GM10248 (cell line): ENCODE results near the gene SGMS1.

Experiments
- CTCF ChIA-PET: fragments of 300-600 bp; sonication (Branson Sonifier 250); formaldehyde crosslinking; extraction: SDS; loops from one replicate; lab custom pipeline; 2021; ENCODE audit warnings: antibody characterized with exemption; lab: Yijun Ruan, JAX
- POLR2A ChIA-PET: fragments of 350-650 bp; sonication (Branson Sonifier 250); formaldehyde crosslinking; extraction: SDS; loops from one replicate; lab custom pipeline; 2020; ENCODE audit warnings: antibody characterized with exemption; lab: Yijun Ruan, JAX
- DNase-seq: peaks from one replicate; pipeline ENCODE4 v3.0.0; 2012; ENCODE audit errors: extremely low spot score
- TF ChIP-seq, protein P1 (sequence below): IDR thresholded peaks from 2 replicates; pipeline ENCODE4 v1.5.1; 2012; ENCODE audit warnings: mild to moderate bottlenecking, low read depth; ENCODE audit errors: extremely low read depth, missing control alignments, control extremely low read depth

The SGMS1 gene

DNA sequence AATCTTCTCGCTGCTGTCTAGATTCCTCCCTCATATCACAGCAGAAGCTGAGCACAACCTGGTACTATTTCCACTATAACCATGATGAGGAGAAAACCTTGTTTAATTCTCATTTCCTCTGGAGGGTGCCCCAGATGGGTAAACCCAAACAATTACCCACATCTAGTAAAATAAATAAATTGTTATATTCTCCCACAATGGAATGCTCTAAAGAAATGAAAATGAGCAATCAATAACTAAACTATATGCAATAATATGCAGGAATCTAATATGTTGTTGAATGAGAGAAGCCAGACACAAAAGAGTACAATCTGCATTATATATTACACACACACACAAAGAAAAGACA is 37.0 kb downstream of the SGMS1 start:
- TF ChIP-seq, protein P1, sequence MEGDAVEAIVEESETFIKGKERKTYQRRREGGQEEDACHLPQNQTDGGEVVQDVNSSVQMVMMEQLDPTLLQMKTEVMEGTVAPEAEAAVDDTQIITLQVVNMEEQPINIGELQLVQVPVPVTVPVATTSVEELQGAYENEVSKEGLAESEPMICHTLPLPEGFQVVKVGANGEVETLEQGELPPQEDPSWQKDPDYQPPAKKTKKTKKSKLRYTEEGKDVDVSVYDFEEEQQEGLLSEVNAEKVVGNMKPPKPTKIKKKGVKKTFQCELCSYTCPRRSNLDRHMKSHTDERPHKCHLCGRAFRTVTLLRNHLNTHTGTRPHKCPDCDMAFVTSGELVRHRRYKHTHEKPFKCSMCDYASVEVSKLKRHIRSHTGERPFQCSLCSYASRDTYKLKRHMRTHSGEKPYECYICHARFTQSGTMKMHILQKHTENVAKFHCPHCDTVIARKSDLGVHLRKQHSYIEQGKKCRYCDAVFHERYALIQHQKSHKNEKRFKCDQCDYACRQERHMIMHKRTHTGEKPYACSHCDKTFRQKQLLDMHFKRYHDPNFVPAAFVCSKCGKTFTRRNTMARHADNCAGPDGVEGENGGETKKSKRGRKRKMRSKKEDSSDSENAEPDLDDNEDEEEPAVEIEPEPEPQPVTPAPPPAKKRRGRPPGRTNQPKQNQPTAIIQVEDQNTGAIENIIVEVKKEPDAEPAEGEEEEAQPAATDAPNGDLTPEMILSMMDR = no peak
- POLR2A ChIA-PET = no interaction called here
- DNase-seq = no peak
- CTCF ChIA-PET = interaction anchor here (5.7 kb wide), 1 partner anchor 10 kb away, joined by 24 read pairs; no protein-coding TSS in a partner anchor

DNA sequence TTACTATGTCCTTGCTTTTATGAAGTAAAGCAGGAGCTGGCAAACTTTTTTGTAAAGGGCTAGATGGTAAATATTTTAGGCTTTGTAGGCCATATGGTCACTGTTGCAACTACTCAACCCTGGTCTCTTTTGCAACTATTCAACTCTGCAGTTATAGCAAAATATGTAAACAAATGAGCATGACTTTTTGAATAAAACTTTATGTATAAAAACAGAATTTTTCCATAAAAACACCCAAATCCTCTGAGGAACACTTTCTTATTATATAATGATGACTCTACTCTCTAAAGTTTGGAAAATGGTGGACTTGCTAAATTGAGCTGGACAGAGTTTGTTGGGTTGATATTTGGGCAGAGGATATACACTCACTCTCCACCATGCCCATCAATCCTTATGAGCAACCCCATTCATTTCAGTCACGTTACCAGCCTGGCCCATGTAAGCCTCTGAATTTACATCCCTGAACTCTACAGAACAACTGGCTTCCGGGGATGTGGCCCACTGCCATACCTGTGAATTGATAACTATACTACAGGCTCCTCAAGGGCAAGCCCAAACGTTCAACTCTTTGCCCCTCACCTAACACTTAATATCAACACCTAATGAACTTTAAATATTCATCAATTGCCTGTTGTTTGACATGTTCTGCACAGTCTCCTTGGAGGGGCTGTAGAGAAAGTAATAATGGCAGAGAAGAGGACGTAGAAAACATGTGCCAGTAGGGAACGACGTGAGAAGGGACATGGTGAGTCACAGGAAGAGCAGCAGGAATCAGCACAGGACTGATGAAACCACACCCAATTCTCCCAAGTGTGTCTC is 37.6 kb downstream of the SGMS1 start:
- ChIA-PET POLR2A (no interaction called here), CTCF (interaction anchor here (0.9 to 1.3 kb wide), 3 partner anchors 10 to 28 kb away, joined by 3 to 4 read pairs (median 4); no protein-coding TSS in a partner anchor)
- TF ChIP-seq, protein P1 = no peak
- no peak for DNase-seq

DNA sequence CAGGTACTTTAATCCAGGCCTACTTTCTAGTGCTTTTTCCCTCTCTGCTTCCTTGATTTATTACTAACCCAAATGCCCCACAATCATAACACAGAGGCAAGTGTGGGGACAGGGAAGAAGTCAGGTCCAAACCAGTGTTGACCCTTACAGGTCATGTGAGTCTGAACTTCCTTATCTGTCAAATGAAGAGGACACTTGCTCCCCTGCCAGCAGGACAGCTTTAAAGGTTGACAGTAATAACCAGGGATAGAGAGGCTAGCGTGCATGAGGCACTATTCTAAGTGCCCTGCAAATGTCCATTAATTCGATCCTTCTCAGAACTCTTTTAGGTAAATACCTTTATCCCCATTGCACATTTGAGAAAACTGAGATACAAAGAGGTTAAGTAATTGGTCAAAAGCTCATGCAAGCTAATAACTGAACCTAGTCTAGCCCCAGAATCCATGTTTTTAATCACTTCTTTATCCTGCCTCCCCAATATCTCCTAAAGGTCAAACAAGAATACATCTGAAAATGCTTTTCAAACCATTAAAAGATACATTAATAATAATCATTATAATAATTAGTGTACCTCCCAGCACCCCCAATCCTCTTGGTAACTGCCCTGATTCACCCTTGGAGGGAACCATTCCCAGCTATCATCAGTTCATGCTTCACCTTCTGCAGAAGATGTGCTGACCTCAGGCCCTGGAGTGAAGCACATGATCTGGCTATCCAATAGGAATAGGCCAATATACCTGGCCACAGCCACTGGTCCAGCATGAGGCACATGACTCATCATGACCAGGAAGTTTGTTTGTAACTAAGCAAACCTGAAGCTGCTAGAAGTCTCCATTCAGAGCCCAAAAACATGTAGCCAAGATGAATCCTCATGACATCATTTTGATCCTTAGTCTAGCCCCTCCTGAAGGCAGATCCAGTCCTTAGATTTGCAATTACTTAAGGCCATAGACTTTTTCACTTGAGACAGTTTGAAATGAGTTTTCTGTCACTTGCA is 40.7 kb downstream of the SGMS1 start:
- TF ChIP-seq, protein P1 = no peak
- CTCF ChIA-PET = interaction anchor here (1.0 to 2.1 kb wide), 2 partner anchors 10 to 30 kb away, joined by 3 to 7 read pairs; no protein-coding TSS in a partner anchor
- POLR2A ChIA-PET = no interaction called here
- no peak for DNase-seq

DNA sequence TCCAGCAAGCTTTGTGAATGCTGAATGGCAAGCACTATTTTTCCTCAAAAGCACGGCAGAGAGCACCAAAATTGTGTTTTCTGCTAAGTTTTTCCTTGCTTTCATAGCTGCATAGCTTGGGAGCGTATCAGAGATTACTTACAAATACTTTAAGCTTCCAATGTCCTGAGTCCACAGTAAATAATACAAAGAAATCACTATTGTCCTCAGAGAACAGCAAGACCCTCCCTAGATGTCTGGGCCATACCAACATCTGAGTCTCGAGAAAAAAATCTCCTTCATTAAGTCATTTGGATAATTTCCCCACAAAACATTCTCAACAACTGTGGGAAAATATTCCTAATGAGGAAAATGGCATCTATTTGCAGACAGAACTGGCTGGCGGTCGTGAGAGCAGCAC is 41.7 kb downstream of the SGMS1 start:
- ChIA-PET POLR2A (no interaction called here), CTCF (interaction anchor here (0.9 to 2.1 kb wide), 3 partner anchors 10 to 29 kb away, joined by 3 to 7 read pairs (median 3); no protein-coding TSS in a partner anchor)
- no peak for DNase-seq
- TF ChIP-seq, protein P1 = no peak

DNA sequence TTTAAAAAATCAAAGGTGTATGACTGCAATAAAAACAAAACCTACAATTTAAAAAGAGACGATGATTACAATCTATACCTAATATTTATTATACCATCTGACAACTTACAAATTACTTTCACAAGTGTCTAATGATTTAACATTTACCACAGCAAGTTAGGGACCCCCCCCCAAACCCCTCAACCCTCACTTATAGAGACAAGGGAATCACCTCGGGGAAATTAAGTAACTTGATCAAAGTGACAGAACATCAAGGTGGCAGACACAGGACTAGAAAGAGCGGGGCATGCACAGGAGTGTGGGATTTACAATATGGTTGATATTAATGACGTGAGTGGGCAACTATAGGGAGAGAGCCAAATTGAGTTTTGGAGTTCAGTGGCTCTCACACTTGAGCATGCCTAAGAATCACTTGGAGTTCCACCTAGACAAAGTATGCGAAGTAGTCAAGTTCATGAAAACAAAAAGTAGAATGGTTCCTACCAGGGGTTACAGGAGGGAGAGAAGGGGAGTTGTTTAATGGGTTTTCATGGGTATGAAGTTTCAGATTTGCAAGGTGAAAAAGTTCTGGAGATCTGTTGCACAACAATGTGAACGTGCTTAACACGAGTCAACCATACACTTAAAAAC is 43.4 kb downstream of the SGMS1 start:
- ChIA-PET POLR2A (no interaction called here), CTCF (no interaction called here)
- no peak for DNase-seq
- TF ChIP-seq, protein P1 = no peak
